HG03521 (cell line): ENCODE data around the gene RPP14.
"Not testable (repeated sequence)": the region's sequence is repeated elsewhere in the genome, so short reads cannot be mapped to it uniquely, and the experiment has no call there.

Source experiments
- ATAC-seq: cut with Tn5 transposase; IDR thresholded peaks from one replicate; pipeline ENCODE4 v1.9.1; 2021; ENCODE audit warnings: mild to moderate bottlenecking, moderate library complexity; ENCODE audit not compliant: unreplicated experiment

Gene RPP14

GRCh38 chr3:58305882-58306711 is at the start of gene RPP14, which contains the start of gene HTD2:
Gene RPP14 (plus strand): TSS chr3:58306245. CDS start chr3:58310330, 4,085 bp downstream.
Gene HTD2 (plus strand): TSS chr3:58306520. CDS start chr3:58317614, 11,094 bp downstream.
- peak; percentile 84 for ATAC-seq

GRCh38 chr3:58256511-58256910 is 49.5 kb upstream of the RPP14 start:
- ATAC-seq, result no peak

GRCh38 chr3:58258392-58259055 is 47.5 kb upstream of the RPP14 start:
- ATAC-seq, result no peak

GRCh38 chr3:58260261-58260731 is 45.7 kb upstream of the RPP14 start:
- no peak for ATAC-seq

- no peak for ATAC-seq
These were observed 45.3 kb upstream of the RPP14 start for GRCh38 chr3:58260733-58261132.

GRCh38 chr3:58261954-58262666 is 43.9 kb upstream of the RPP14 start:
- no peak for ATAC-seq

- no peak for ATAC-seq
These were observed 39.5 kb upstream of the RPP14 start for GRCh38 chr3:58266577-58266976.

GRCh38 chr3:58267543-58267942 is 38.5 kb upstream of the RPP14 start:
- ATAC-seq, result not testable (repeated sequence)

- ATAC-seq, result no peak
These were observed 36.7 kb upstream of the RPP14 start for GRCh38 chr3:58269356-58269755.

GRCh38 chr3:58270485-58270884 is 35.6 kb upstream of the RPP14 start:
- ATAC-seq, result no peak

- no peak for ATAC-seq
These were observed 34.0 kb upstream of the RPP14 start for GRCh38 chr3:58271901-58272501.

GRCh38 chr3:58272891-58273290 is 33.2 kb upstream of the RPP14 start:
- no peak for ATAC-seq

- not testable (repeated sequence) for ATAC-seq
These were observed 32.7 kb upstream of the RPP14 start for GRCh38 chr3:58273362-58273761.

GRCh38 chr3:58274027-58274614 is 31.9 kb upstream of the RPP14 start:
- no peak for ATAC-seq

- ATAC-seq, result no peak
These were observed 25.0 kb upstream of the RPP14 start for GRCh38 chr3:58281069-58281468.

GRCh38 chr3:58285334-58285733 is 20.7 kb upstream of the RPP14 start:
- ATAC-seq, result no peak

GRCh38 chr3:58287354-58287753 is 18.7 kb upstream of the RPP14 start:
- ATAC-seq, result no peak

GRCh38 chr3:58288011-58288728 is 17.9 kb upstream of the RPP14 start:
- no peak for ATAC-seq

GRCh38 chr3:58288964-58289613 is 17.0 kb upstream of the RPP14 start:
- not testable (repeated sequence) for ATAC-seq
